Measurements from ENCODE around the gene KCNH1.
A peak's percentile ranks its signal among the peaks of the same experiment; 100 is the strongest.
"Not testable (repeated sequence)": the region's sequence is repeated elsewhere in the genome, so short reads cannot be mapped to it uniquely, and the experiment has no call there.

DNA sequence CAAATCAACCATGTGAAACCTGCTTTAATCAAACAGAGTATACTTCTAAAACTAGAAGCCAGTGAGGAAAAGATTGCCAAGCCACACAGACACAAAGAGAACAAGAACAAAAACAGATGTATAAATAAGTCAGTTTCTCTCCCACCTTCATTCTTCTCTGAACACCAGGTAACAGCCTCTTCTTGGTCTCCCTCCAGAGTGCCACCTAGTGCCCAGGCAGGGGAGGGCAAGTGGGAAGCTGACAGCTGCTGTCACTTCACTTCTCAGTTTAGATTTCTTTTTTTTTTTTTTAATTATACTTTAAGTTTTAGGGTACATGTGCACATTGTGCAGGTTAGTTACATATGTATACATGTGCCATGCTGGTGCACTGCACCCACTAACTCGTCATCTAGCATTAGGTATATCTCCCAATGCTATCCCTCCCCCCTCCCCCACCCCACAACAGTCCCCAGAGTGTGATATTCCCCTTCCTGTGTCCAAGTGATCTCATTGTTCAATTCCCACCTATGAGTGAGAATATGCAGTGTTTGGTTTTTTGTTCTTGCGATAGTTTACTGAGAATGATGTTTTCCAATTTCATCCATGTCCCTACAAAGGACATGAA lies 183.9 kb downstream of the KCNH1 start:
- TF ChIP-seq POLR2A (IDR thresholded peaks at IDR 0.05; ENCODE audit: low read depth, low read length); CEBPB (IDR thresholded peaks at IDR 0.05; ENCODE audit: low read depth, low read length); MAFK (IDR thresholded peaks at IDR 0.05; ENCODE audit: low read depth, low read length); MXI1 (IDR thresholded peaks at IDR 0.05; ENCODE audit: borderline replicate concordance, low read depth, low read length); NFE2L2 (IDR thresholded peaks at IDR 0.05; ENCODE audit: low read depth, low read length); MAZ (IDR thresholded peaks at IDR 0.05; ENCODE audit: borderline replicate concordance, low read depth, low read length); RFX5 (IDR thresholded peaks at IDR 0.05; ENCODE audit: low read depth, low read length); RCOR1 (IDR thresholded peaks at IDR 0.05; ENCODE audit: insufficient replicate concordance, low read length); BHLHE40 (IDR thresholded peaks at IDR 0.05; ENCODE audit: low read depth, low read length): not testable (repeated sequence)
- TF ChIP-seq, protein P1, sequence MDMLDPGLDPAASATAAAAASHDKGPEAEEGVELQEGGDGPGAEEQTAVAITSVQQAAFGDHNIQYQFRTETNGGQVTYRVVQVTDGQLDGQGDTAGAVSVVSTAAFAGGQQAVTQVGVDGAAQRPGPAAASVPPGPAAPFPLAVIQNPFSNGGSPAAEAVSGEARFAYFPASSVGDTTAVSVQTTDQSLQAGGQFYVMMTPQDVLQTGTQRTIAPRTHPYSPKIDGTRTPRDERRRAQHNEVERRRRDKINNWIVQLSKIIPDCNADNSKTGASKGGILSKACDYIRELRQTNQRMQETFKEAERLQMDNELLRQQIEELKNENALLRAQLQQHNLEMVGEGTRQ (IDR thresholded peaks at IDR 0.05; ENCODE audit: low read depth, low read length): not testable (repeated sequence)
- TF ChIP-seq, protein P2, sequence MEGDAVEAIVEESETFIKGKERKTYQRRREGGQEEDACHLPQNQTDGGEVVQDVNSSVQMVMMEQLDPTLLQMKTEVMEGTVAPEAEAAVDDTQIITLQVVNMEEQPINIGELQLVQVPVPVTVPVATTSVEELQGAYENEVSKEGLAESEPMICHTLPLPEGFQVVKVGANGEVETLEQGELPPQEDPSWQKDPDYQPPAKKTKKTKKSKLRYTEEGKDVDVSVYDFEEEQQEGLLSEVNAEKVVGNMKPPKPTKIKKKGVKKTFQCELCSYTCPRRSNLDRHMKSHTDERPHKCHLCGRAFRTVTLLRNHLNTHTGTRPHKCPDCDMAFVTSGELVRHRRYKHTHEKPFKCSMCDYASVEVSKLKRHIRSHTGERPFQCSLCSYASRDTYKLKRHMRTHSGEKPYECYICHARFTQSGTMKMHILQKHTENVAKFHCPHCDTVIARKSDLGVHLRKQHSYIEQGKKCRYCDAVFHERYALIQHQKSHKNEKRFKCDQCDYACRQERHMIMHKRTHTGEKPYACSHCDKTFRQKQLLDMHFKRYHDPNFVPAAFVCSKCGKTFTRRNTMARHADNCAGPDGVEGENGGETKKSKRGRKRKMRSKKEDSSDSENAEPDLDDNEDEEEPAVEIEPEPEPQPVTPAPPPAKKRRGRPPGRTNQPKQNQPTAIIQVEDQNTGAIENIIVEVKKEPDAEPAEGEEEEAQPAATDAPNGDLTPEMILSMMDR (conservative IDR thresholded peaks at IDR 0.05; ENCODE audit: low read depth, low read length): peak; percentile 37
- TF ChIP-seq, protein P3, sequence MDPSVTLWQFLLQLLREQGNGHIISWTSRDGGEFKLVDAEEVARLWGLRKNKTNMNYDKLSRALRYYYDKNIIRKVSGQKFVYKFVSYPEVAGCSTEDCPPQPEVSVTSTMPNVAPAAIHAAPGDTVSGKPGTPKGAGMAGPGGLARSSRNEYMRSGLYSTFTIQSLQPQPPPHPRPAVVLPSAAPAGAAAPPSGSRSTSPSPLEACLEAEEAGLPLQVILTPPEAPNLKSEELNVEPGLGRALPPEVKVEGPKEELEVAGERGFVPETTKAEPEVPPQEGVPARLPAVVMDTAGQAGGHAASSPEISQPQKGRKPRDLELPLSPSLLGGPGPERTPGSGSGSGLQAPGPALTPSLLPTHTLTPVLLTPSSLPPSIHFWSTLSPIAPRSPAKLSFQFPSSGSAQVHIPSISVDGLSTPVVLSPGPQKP (IDR thresholded peaks at IDR 0.05; ENCODE audit: borderline replicate concordance, low read depth, low read length): not testable (repeated sequence)
- peak; percentile 38 for TF ChIP-seq RAD21 (IDR thresholded peaks at IDR 0.05; ENCODE audit: low read length)
- peak; percentile 37 for TF ChIP-seq SMC3 (IDR thresholded peaks at IDR 0.05; ENCODE audit: low read depth, low read length)
